Measurements from ENCODE around the gene RINT1.

DNA sequence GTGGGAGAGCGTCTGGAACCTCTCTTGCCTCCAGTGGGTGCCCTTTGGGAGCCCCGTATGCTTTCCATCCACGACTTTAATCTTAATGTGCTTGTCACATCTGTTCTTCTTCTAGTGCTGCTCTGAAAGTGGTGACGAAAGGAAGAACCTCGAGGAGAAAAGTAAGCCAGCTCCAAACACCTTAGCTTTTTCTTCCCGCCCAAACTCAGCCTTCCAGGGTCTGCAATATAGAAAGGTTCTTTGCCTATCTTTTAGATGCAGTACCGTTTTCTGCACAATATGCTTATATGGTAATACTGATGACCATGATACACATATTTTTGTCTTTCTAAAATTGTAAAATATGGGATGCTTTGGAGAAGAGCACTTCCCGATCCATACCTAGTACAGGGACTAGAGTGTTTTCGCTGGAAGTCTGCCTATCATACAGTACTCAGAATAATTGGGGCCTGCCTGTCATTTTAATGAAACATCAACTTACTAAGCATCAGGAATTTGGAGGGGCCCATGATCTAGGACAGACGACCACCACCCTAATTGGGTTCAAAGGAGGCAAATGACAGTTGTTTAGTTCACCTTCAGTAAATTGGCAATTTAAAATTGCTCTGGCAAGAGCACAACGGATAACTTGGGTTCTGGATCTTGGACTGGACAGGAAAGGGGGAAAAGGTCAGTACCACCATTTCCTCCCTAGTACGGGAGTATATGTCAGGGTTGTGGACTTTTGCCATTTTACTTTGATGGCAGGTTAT is 884 bp downstream of the RINT1 start:
- TF ChIP-seq GLIS3 (CRISPR knock-in tag; IDR thresholded peaks at IDR 0.05) (no peak), ZC3H10 (CRISPR knock-in tag; IDR thresholded peaks at IDR 0.05) (no peak), ESRRG (CRISPR knock-in tag; IDR thresholded peaks at IDR 0.05) (no peak), RARB (CRISPR knock-in tag; IDR thresholded peaks at IDR 0.05) (no peak), ISL1 (CRISPR knock-in tag; IDR thresholded peaks at IDR 0.05) (no peak), PATZ1 (CRISPR knock-in tag; IDR thresholded peaks at IDR 0.05; ENCODE audit: borderline replicate concordance) (no peak), BACH2 (CRISPR knock-in tag; IDR thresholded peaks at IDR 0.05; ENCODE audit: borderline replicate concordance) (no peak), POU6F1 (CRISPR knock-in tag; IDR thresholded peaks at IDR 0.05; ENCODE audit: borderline replicate concordance, low read depth) (no peak), ZFP30 (CRISPR knock-in tag; IDR thresholded peaks at IDR 0.05) (no peak)
- TF ChIP-seq, protein P1, sequence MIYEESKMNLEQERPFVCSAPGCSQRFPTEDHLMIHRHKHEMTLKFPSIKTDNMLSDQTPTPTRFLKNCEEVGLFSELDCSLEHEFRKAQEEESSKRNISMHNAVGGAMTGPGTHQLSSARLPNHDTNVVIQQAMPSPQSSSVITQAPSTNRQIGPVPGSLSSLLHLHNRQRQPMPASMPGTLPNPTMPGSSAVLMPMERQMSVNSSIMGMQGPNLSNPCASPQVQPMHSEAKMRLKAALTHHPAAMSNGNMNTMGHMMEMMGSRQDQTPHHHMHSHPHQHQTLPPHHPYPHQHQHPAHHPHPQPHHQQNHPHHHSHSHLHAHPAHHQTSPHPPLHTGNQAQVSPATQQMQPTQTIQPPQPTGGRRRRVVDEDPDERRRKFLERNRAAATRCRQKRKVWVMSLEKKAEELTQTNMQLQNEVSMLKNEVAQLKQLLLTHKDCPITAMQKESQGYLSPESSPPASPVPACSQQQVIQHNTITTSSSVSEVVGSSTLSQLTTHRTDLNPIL (CRISPR knock-in tag; IDR thresholded peaks at IDR 0.05; ENCODE audit: low read depth), result no peak

Measured in SK-N-SH treated with all-trans-retinoic acid at 6 μM for 48 hours (cell line).